HG02970 (cell line): ENCODE measurements around the gene TMEM151A.
"Not testable (repeated sequence)": the region's sequence is repeated elsewhere in the genome, so short reads cannot be mapped to it uniquely, and the experiment has no call there.

Experiments
- ATAC-seq: cut with Tn5 transposase; IDR thresholded peaks from one replicate; pipeline ENCODE4 v1.9.1; 2021; ENCODE audit warnings: mild to moderate bottlenecking, moderate library complexity, moderate number of reproducible peaks; ENCODE audit not compliant: unreplicated experiment, low FRiP score

TMEM151A gene

DNA sequence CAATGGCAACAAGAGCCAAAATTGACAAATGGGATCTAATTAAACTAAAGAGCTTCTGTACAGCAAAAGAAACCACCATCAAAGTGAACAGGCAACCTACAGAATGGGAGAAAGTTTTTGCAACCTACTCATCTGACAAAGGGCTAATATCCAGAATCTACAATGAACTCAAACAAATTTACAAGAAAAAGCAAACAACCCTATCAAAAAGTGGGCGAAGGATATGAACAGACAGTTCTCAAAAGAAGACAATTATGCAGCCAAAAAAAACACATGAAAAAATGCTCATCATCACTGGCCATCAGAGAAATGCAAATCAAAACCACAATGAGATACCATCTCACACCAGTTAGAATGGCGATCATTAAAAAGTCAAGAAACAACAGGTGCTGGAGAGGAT, 28.6 kb downstream of the TMEM151A start:
- ATAC-seq, result not testable (repeated sequence)

DNA sequence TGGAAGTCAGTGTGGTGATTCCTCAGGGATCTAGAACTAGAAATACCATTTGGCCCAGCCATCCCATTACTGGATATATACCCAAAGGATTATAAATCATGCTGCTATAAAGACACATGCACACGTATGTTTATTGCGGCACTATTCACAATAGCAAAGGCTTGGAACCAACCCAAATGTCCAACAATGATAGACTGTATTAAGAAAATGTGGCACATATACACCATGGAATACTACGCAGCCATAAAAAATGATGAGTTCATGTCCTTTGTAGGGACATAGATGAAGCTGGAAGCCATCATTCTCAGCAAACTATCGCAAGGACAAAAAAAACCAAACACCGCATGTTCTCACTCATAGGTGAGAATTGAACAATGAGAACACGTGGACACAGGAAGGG, 29.1 kb downstream of the TMEM151A start:
- ATAC-seq, result not testable (repeated sequence)

DNA sequence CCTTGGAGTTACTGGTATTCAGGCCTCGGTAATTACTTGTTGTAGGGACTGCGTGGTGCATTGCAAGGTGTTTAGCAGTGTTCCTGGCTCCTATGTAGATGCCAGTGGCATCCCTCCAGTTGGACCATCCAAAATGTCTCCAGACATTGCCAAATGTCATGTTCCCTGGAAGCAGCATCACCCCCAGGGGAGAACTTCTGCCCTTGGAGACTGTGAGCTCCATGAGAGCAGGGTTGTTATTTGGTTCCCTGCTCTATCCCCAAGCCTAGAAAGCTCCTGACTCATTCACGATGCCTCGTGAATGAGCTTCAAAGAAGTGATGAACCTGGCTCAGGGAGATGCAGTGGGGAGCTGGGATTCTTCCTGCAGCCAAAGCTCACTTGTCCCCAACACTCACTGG, 29.9 kb downstream of the TMEM151A start:
- ATAC-seq, result no peak

DNA sequence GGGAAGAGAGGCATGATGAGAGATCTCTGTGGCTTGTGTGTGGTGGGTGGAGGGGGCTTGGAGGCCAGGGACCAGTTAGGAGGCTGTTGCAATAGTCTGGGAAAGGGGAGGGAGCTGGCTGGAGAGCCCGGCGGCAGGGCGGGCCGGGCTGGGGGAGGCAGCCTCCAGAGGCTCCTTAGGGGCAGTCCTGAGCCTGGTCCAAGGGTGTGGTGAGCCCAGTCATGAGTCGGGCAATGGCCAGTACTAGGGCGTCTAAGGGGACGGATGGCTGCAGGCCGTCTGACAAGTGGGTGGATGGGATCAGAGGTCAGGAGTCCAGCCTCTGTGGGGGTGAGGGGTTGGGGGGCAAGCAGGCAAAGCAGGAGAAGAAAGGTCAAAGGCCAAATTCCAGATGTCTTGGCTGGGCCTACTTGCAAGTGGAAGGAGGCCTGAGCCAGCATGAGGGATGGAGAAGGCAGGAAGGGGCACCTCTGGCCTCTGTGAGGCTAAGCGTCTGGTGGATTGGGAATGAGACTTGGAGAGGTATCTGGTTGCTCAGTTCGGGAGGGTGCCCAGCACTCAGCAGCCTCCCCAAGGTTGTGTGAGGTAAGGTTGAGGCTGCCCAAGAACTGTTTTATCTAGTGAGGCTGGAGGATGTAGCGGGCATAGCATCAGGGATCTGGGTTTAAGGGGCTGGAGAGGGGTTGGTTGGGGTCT, 31.2 kb downstream of the TMEM151A start:
- ATAC-seq, result no peak

DNA sequence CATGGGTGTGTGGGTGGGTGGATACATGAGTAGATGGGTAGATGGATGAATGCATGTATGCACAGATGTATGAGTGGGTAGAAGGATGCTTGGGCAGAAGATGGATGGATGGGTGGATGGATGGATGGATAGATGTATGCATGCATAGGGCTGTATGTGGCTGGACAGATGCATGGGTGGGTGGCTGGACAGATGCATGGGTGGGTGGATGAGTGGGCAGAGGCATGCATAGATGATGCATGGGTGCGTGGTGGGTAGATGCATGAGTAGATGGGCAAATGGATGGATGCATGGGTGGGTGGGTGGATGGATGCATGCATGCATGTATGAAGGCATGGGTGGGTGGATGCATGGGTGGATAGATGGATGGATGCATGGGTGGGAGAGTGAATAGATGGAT, 32.0 kb downstream of the TMEM151A start:
- ATAC-seq, result no peak

DNA sequence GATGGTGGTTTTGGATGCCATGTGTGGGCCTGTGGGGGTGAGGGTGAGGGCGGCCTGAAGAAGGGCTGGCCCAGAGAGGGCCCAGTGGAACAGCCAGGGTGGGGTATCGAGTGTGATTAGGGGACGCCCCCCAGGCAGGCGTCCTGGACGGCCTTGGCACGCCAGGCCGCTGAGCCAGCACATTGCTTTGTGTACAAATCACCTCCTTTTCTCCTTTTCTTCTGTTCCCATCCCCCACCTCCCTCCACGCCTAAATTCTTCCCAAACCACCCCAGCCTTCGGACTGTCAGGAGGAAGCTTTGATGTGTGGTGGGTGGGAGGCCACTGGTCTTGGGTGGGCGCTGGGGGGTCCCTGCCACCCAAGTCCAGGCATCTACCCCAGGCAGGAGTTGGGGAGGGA, 33.0 kb downstream of the TMEM151A start:
- ATAC-seq, result no peak

DNA sequence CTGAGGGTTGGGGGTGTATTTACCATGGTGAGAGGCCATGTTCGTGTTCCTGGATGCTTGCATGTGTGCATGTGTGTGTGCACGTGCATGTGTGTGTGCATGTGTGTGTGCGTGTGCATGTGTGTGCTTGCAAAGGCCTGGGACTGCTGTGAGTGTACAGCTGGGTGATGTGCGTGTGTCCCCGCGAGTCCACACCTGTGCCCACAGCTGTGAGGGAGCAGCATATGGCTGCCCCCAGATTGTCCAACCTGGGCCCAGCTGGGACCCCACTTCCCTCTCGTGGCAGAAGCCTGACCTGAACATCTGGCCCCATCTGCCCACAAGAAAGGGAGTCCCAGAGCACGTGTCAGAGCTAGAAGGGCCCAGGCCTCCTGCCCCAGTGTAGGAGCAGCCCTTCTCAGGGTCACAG, 33.6 kb downstream of the TMEM151A start:
- no peak for ATAC-seq

DNA sequence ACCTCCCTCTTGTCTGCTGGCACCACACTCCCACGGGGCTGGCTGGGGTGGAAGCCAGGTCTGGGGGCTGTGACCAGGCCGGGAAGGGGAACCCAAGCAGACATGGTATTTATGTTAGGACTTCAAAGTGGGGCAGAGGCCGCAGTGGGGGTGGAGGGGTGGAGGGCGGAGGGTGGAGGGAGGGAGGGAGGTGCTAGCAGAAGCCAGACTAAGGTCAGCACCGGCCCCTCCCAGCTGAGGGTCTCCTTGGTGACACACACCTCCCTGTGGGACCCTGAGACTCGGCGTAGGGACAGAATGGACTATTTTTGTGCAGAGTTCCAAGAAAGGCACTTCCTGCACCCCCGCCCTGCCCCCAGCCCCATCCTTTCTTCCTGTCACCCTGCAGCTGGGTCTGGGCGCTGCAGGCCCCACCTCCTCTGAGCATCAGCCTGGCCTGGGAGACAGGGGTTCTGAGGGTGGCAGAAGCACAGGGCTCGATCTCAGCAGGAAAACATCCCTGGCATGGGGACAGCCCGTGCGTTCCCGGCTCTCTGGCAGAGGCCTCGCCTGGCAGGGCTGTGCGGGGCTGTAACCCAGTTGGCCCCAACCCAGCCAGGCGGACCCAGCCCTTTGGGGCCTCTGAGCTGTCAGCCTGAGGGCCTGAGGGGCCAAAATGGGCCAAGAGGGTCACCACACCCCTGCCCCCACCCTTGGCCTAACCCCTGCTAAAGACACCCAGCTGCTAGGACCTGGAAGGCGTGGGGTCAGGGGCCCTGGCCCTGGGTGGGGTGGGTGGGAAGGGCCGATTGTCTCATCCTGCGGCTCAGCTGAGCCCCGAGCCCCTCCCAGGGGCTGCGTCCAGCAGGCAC, 34.8 kb downstream of the TMEM151A start:
- no peak for ATAC-seq

DNA sequence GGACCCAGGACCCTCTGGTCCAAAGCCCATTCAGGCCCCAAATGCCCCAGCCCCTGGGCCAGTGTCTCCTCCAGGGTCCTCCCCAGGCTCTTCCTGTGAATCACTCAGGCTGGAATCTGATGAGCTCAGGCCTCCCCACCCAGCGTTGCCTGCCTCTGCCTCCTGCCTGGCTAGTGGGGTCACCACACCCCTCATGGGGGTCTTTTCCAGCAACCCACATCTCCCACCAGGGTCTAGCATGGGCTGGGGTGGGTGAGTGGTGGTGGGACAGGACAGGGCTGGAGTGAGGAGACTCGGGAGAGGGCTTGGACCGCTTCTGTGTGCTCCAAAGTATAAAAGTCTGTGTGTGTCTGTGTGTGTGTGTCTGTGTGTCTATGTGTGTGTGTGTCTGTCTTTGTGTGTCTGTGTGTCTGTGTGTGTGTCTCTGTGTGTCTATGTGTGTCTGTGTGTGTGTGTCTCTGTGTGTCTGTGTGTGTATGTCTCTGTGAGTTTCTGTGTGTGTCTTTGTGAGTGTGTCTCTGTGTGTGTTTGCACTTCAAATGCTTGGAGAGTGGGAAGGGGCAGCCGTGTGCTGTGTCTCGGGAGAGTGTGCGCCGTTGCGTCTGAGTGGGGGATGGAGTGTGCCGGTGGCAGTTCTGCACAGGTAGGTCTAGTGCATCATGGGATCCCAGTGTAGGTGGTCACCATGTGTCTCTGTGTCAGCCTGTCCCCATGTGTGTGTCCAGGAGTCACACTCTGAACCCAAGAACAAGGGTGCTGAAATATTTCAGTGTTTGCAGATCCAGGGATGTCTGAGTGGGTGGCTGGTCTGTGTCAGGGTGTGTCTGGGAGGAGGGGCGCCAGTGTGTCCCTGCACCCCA, 35.7 kb downstream of the TMEM151A start:
- no peak for ATAC-seq

DNA sequence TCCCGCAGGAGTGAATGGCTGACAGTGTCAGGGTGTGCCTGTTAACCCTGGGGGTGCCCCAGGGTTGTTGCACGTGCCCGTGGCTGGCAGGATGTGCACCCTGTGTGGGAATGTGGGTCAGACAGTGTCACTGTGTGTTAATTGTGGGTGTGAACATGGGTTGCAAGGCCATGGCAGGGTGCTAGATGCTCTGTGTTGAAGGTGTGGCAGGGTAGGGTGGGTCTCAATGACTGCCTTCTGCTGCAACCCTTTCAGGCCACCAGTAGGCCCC, 36.3 kb downstream of the TMEM151A start:
- ATAC-seq, result no peak

DNA sequence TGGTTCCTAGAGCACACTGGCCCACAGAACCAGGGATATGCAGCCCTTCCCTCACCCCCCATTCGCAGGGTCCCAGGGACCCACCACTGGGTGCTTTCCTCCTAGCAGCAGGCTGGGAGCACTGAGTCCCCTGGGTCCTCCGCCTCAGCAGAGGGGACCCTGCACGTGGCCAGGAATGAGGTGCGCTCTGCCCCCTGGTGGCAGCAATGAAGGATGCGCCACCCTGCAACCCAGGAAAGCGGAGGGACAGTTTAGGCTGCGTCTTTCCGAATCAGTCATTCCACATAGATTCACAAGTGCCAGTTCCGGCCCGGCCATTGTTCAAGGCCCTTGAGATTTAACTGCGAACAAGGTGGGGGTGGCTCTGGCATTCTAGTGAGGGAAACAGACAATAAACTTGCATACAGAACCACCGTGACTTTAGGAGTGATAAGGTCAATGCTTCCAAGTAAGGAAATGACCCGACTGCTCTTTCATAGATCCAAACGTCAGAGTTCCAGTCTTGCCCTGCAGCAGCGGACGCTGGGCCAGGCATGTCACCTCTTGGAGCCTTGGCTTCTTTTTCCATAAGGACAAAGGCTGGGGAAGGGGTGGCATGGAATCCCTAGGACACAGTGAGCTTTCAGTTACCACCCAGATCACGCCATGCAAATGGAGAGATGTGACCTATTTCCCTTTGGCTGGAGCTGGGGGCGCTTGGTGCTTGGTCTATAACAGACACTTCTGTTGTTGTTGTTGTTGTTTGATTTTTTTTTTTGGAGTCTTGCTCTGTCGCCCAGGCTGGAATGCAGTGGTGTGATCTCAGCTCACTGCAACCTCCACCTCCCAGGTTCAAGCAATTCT, 36.8 kb downstream of the TMEM151A start:
- ATAC-seq, result no peak

DNA sequence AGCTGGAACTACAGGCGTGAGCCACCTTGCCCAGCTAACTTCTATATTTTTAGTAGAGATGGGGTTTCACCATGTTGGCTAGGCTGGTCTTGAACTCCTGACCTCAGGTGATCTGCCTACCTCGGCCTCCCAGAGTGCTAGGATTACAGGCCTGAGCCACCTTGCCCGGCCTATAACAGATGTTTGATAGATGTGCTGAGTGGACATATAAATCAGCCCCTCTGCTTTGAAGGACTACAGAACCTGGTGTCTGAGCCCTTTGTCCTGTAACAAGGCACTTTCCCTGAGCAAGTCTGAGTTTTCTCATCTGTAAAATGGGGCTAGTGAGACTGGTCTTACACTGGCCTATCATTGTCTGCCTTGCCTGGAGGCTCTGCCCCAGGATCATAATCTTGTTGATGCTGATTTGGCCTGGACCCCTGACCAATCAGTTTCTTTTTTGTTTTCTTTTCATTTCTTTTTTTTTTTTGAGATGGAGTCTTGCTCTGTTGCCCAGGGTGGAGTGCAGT, 37.5 kb downstream of the TMEM151A start:
- ATAC-seq, result no peak

DNA sequence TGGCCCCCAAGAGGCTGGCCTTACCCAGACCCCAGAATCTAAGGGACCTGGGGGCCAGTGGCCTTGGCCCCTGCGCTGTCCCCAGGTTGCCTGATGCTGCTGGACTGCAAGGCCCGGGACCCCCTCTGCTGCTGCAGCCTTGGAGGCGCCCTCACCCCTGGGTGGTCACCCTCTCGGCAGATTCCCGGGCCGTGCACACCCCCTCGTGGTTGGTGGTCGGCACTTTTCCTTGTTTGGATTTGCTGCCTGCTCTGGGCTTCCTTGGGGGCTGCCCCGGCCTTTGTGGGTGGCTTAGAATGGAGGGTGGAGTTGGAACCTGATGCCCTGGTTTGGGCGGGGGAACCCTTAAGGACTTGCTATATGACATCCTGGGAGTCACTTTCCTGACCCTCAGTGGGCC, 39.2 kb downstream of the TMEM151A start:
- ATAC-seq, result no peak

DNA sequence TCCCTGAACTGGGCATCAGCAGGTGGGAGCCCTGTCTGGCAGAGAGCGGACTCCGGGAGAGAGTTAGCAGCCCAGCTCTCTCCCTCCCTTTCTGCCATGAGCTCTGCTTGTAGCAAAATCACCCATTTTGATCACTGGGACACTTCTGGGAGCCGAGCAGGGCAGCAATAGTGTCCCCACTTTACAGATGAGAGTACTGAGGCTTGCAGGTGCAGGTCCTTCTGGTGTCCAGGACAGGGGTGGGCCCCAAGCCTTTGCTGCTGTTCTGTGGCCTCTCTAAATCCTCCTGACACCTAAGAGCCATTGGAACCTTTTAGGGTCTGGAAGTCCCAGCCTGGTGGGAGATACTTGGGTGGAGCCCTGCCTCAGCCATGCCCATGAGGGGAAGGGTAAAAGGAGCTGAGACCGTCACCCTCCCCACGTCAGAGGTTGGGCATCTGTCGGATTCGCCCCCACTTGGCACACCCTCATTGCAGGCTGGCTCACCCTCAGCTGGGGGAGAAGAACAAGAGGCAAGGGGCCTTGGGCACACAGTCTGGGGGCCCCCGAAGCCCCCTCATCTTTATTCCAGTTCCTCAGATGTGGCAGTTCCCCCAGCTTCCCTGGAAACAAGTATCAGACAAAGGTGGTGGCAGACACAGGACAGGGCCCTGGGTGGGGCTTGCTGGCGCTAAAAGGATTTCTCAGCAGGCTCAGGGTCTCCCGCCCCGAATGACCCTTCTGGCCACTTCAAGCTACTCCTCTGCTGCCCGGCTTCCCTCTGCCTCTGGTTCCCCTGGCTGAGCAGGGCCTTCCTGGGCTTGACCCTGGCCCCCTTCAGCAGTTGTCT, 40.1 kb downstream of the TMEM151A start:
- no peak for ATAC-seq

DNA sequence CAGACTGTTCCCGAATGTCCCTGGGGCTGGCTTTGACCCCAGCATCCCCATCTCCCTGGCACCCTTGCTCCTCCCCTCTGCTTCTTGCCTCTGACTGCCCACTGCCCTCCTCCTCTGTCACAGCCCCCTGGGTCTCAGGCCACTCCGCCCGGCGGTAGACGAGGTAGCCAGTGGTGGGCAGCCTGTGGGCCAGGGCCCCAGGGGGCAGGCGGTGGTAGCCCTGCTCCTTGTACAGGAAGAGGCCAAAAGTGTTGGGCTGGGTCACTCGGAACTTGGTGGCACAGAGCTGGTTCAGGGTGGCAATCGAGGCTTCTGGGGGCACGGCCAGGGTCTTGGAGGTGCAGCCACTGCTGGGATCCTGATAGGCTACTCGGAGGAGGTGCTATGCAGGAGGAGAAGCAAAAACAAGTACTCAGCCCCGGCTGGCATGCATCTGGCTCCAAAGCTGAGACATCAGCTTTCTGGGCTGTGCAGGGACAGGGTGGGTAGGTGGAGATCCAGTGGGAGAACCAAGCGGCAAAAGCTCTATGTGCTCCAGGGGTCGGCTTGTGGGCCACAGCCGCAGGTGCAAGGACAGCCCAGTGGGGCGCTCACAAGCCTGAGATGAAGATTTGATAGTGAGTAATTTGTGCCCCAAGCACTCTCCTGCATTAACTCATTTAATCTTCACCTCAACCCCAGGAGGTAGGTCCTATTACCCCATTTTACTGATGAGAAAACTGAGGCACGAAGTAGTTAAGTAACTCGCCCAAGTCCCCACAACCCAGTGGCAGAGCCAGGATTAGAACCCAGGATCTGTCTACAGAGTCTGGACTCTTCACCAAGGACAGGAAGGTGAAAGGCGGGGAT, 40.9 kb downstream of the TMEM151A start:
- ATAC-seq, result no peak

DNA sequence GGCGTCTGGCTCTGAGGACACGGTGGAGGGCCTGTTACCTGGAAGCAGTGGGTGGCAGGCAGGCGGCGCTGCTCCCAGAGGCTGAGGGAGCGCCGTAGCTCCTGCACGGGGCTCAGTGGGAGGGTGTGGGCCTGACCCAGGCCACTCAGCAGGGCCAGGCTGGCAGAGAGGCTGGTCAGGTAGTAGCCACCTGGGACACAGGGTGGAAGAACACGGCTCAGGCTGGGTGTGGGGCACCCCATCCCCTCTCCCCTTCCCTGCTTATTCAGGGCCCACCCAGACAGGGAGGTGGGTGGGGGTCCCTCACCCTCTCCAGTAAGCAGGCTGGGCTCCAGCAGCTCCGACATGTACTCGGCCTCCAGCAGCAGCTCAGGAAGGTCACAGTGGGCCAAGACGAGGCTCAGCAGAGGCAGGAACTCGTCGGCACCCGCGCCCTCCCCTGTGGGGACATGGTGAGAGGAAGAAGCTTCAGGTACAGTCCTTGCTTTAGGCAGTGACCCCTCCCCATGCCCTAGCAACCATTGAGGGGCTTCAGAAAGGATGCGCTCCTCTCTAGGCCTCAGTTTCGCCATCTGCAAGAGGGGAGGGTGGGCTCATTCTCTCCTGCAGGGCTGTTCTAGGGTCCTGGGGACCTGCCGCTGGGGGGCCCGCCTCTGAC, 41.7 kb downstream of the TMEM151A start:
- ATAC-seq, result no peak

DNA sequence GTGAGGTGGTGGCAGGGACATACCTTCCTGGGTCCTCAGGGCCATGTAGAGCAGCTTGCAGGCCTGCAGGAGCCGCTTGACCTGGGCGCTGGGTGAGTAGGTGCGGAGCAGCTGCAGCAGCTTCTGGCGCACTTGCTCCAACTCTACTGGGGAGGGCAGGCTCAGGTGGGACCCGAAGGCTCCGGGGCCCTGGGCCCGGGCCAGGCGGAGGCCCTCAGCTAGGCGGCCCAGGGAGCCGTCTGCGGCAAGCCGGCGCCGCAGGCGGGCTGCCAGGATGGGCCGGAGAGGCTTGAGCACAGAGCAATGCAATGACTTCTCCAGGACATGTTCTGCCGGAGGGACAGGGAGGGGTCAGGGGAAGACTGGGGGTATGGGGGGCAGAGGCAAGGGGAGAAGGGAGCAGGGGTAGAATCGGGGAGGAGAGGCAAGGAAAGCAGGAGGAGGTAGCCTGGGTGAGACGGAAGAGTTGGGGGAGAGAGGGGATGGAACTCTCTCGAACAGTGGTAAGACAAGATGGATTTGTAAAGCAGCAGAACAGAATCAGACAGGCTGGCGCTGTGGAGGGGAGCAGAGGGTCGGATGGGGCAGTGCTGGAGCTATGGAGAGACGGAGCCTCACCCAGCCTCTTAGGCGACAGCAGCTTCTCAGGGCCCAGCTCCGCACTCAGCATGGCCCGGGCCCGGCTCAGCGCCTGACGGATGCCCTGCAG, 42.4 kb downstream of the TMEM151A start:
- ATAC-seq, result no peak
